Skeletal muscle cell (primary cell): ENCODE measurements around the gene NOL3.
A peak's percentile ranks its signal among the peaks of the same experiment; 100 is the strongest.

Experiments
- DNase-seq: peaks from one replicate; pipeline ENCODE4 v3.0.0-alpha.2; 2010; ENCODE audit warnings: low read depth
- H3K4me3 ChIP-seq: 2 replicates; pipeline ENCODE4 v1.5.1; 2011; ENCODE audit warnings: low read depth, mild to moderate bottlenecking, control low read depth, low read length, moderate library complexity

Gene NOL3

DNA sequence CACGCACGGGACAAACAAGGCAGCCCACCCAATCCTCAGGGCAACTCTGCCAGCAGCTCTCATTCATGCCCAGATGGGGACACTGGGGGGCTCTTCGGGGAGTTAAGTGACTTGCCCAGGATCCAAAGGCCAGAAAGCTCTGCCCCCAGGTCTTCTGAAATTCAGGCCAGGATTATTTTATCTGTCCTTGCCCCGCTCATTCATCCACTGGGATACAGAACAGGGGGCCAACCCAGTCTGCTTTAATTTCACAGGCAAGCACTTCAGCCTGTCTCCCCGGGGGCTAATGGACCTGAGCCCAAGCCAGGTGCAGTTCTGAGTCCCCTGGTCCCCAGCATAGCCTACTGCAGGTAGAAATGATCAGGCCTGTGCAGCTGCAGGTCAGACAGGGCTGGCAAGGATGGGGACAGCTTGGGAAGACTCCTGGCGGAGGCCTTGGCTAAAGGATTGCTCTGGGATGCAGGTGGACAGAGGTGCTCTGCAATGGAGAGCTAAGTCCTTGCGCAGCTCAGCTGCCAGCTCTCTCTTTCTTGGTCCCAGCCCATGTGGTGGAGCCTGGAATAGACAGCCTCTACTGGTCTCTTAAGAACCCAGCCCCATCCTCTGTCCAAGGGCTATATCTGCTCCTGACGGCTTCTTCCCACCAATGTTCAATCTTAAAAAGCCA is 18.8 kb upstream of the NOL3 start:
- peak overlapping the region; percentile 67 for H3K4me3 ChIP-seq

DNA sequence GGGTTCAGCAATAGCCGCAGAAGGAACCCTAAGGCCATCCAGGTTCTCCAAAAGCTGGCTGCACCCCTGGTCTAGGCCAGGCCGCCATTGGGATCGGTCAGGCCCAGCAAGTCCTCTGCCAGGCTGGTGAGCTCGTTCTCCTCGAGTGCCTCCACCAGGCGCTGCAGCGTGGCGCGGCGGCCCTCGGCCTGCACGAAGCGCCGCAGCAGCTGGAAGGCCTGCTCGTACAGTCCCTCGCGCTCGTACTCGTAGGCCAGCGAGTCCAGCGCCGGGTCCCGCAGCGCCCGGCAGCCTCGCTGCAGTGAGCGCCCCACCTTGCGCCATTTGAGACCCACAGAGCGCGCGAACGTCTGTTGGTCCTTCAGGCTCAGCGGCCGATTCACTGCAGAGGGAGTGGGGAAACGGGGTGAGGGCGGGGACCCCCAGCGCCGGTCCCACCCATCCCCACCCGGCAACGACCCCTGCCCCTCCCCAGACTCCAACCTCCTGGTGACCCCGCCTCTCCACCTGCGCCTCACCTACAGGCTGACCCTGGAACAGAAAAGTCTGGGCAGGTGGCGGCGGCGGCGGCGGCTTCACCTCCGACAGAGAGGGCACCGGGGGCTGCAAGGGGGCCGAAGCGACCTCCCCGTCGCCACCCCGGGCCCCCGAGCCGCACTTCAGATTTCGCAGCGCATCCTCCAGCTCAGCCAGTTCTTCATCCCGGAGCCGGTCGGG is 15.6 kb upstream of the NOL3 start:
- no peak overlapping the region for H3K4me3 ChIP-seq
- no peak for DNase-seq

More for the DNA sequence above, 18.8 kb upstream of the NOL3 start:
- DNase-seq = no peak

DNA sequence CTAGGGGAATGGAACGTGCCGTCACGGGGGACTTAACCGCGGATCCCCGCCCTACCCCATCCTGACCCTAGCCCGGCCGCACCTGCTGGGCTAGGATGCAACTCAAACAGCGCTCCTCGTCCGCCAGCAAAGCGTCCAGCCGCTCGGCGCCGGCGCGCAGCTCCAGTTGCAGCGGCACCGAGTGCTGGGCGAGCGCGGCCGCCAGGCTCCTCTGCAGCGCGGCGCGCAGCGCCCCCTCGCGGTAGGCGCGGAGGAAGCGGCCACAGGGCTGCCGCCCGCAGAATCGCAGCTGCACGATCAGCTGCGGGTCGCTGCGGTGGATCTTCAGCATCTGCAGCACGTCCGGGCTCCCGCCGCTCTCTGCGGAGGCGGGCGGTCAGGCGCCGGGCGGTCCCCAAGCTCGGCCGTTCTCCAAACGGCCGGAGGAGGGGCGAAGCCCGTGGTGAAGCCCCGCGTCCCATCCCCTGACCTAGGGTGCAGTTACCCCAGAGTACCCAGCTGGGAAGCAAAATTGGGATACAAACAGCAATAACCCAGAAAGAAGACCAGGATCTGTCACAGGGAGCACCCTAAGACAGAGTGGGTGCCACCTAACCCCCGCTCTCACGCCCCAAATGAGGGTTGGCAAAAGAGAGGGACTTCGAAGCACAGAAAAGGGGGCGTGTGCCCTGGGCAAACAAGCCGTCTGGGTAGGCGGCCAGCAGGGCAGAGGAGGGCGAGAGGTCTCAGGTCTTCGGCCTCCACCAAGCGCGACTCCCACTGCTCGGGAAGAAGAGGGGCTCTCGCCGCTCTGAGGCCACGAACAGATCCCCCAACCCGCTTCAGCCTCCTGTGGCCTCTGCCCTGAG is 14.8 kb upstream of the NOL3 start:
- DNase-seq = no peak
- H3K4me3 ChIP-seq = no peak overlapping the region

DNA sequence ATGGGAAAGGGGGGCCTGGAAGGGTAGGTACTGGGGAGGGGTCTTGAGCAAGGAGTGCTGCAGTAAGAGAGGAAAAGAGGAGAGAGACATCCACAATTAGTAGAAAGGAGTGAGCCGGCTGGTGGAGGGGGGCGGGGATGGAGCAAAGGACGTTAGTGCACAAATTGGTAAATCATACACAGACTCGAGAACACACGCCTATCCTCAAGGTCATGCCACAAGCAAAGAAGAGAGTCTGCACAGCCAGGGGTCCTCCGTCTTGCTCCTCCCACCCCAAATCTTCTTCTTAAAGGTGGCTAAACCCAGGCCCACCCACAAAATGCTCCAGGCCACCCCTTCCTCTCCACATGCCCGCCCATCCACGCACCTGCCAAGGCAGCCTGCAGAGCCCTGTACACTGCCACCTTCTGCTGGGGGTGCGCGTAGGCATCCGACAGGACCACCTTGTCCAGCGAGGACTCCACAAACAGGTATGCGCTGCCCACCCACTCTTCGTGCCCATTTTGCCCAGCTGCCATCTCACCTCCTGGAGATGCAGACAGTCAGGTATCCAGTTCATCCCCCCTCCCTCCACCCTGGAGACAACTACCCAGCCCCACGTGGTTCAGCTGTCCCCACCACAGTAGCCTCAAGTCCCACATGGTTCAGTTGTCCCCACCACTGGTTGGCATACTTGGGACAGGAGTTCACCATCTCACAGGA is 14.0 kb upstream of the NOL3 start:
- H3K4me3 ChIP-seq = no peak overlapping the region
- no peak for DNase-seq

DNA sequence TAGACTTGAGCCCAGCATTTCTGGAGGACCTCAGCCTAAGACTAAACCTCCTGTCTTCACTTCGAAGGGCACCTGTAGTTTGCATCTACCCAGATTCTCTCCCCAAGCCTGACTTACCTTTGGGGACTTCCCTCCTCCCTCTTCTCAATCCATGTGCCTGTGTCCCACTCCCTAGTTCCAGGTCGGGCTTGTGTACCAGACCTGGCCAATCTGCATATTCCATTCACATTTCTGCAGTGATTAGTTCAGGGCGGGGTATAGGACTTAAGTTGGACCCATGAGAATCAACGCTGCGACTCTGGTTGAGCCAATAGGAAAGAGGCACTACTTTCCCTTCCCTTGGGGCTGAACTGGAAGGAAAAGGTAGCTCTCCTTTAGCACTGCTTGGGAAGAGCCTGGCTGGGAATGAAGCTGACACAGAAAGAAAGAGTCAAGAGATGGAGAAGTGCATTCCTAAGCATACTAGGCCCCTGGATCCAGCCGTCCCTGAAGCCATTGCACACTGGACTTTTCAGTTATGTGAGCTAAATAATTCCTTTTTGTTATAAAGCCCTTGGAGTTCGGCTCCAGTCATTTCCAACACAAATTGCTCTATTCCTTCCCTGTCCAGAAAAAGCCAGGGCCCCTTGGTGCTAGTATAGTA is 13.1 kb upstream of the NOL3 start:
- DNase-seq = no peak
- no peak overlapping the region for H3K4me3 ChIP-seq

DNA sequence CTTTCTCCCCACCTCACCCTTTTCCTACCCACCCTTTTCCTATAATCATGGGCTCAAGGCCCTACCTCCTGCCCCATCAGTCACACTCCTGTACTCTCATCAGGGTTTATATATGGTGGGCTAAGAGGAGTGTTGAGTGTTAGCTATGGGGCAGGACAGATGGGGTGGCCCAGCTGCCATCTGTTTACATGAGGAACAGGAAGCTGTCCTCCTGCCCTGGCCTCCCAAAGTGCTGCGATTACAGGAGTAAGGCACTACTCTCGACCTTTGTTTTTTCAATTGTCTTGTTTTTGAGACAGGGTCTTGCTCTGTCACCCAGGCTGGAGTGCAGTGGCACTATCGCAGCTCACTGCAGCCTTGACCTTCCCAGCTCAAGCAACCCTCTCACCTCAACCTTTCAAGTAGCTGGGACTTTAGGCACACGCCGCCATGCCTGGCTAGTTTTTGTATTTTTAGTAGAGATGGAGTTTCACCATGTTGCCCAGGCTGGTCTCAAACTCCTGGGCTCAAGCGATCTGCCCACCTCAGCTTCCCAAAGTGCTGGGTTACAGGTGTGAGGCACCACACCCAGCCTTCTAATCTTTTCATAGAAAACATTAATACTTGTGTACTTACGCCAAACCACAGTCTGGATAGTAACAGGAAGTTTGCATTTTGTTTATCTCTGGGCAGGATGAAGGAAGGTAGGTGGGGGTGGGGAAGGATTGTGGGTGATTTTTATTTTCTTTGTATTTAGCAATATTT is 12.3 kb upstream of the NOL3 start:
- DNase-seq = no peak
- no peak overlapping the region for H3K4me3 ChIP-seq

DNA sequence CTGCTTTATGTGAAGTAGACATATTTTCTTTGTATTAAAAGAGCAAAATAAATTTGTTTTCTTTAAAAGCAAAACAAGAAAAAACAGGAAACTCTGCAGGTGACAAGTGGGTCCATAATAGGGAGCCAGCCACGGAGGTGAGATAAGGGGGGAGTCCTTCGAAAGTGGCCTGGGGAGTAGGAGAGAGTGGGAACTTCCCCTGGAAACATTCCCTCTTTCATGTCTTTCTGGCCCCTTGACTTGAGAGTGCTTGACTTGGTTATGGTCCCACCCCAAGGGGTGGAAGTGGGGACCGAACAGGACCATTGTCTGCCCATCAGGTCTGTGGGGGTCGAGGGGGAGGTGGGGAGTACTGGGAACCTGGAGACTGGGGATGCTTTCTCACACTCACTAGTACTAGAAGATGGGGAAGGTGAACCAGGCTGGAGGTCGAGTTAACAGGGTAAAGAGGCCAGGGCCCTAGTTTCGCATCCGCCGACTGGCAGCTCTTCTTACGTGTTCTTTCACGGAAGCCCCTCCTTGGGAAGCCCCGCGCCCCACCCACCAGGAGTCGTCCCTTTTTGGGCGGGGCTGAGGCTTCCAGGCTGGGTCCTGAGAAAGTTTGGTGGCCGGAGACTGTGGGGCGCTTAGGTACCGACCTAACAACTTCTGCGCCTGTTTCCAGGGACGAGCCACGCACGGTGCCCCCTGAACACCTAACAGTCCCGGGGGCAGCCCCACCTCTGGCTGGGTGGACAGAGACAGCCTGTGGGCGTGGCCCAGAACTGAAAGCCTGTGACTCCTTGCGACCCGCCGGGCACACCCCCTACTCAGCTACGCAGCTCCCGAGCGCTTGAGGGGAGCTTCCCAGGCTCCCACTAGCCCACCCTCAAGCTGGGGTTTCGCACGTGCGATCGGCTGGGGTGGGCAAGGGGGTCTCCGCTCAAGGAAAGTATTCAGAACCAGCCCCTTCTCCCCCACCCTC is 11.4 kb upstream of the NOL3 start:
- H3K4me3 ChIP-seq = peak overlapping the region; percentile 66
- no peak for DNase-seq

DNA sequence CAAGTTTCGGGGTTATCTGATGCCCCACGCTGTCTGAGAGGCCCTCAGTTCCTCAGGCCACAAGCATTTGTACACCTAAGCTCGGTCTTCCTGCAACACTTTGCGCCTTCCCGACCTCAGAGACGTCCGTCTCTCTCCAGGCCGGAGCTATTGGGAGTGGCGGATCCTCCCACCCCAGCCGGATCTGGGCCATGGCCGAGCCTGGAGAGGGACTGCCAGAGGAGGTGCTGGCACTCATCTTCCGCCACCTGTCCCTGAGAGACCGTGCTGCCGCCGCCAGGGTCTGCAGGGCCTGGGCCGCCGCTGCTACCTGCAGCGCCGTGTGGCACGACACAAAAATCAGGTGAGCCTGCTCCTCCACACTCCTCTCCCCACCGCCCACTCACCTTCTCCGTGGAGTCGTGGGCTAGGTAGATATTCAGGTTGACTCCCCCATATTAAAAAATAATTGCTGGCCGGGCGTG is 8.7 kb upstream of the NOL3 start:
- DNase-seq = no peak
- H3K4me3 ChIP-seq = peak overlapping the region; percentile 66

DNA sequence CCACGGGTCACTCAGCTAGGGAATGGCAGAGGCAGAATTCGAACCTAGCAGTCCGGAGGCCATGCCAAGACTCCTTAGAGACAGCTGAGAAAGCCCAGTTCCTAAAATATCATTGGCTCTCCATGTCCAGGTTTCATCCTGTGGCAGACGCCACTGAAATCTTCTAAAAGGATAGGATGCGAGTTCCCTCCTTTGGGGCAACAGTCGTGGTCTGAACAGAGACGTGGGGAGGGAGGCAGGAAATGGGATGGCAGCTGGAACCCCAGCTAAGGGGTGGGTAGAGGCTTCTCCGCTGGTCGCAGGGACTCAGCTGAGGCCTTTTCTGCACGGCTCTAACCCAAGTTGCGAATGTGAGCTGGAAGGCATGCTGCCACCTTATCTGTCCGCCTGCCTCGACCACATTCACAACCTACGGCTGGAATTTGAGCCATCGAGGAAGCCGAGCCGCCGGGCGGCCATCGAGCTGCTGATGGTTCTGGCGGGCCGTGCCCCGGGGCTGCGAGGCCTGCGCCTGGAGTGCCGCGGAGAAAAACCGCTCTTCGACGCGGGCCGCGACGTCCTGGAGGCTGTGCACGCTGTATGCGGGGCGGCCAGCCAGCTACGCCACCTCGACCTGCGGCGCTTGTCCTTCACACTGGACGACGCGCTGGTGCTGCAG is 7.7 kb upstream of the NOL3 start:
- no peak for DNase-seq
- H3K4me3 ChIP-seq = no peak overlapping the region

DNA sequence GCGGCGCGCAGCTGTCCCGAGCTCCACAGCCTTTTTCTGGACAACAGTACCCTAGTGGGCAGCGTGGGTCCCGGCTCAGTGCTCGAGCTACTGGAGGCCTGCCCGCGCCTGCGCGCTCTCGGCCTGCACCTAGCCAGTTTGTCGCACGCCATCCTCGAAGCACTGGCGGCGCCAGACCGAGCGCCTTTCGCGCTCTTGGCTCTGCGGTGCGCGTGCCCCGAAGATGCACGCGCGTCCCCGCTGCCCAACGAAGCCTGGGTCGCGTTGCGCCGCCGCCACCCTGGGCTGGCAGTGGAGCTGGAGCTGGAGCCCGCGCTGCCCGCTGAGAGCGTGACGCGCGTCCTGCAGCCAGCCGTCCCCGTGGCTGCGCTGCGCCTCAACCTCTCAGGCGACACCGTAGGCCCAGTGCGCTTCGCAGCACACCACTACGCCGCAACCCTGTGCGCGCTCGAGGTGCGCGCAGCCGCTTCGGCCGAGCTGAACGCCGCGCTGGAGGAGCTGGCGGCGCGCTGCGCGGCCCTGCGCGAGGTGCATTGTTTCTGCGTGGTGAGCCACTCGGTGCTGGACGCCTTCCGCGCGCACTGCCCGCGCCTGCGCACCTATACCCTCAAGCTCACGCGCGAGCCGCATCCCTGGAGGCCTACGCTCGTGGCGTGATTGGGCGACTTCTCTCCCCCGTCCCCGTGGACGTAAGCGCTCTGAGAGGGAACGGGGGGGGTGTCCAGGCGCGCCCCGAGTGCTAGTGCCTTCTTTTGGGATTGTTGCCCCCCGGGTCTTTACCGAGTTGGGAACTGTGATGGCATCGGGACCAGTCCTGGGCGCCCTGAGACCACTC is 7.0 kb upstream of the NOL3 start:
- no peak for DNase-seq
- H3K4me3 ChIP-seq = peak overlapping the region; percentile 36

DNA sequence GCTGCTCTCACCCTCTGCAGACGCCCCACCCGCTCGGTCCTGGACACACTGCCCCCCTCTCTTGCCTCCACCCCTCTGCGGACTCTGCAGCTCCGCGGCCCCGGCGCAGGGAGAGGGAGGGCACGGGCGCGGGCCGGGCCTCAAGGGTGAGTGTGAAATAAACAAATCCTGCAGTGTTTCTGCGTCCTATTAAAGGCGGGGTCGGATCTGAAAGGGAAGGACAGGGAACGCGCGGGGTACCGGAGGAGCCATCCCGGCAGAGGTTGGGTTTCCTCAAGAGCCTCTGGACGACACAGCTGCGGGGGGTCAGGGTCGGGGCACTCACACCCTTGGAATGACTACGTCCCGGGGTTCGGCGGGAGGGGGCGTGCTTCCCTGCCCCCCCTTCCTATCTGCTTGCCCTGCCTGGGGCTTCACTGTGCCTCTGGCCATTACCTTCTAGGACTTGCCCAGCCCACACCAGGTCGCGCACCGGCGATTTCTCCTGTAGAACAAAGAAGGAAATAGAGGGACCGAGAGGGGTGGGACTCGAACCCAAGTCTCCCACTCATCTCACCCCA is 6.3 kb upstream of the NOL3 start:
- H3K4me3 ChIP-seq = peak overlapping the region; percentile 36

DNA sequence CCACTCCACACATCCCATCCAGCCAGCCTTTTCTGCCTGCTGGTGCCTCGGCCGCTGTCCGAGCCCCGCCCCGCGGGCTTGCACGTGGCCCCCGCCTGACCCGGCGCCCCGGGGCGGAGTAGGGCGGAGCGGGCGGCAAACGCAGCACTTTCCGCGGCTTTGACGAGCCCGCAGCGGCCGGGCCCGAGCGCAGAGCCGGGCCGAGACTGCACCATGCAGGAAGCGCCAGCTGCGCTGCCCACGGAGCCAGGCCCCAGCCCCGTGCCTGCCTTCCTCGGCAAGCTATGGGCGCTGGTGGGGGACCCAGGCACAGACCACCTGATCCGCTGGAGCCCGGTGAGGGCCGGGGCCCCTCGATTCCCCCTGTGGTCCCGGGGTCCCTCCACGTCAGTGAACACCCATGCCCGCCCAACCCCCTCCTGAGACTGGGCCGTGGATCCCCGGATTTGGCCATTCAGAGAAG is 5.7 kb upstream of the NOL3 start, which contains the start of gene HSF4:
HSF4 (plus strand) TSS at position 147 of the 463 bp plus-strand sequence; CDS start at position 214, 67 bp downstream.
- no peak for DNase-seq
- peak within 1 kb of the TSS; percentile 36 for H3K4me3 ChIP-seq

More for the DNA sequence above, 6.3 kb upstream of the NOL3 start:
- DNase-seq = no peak

DNA sequence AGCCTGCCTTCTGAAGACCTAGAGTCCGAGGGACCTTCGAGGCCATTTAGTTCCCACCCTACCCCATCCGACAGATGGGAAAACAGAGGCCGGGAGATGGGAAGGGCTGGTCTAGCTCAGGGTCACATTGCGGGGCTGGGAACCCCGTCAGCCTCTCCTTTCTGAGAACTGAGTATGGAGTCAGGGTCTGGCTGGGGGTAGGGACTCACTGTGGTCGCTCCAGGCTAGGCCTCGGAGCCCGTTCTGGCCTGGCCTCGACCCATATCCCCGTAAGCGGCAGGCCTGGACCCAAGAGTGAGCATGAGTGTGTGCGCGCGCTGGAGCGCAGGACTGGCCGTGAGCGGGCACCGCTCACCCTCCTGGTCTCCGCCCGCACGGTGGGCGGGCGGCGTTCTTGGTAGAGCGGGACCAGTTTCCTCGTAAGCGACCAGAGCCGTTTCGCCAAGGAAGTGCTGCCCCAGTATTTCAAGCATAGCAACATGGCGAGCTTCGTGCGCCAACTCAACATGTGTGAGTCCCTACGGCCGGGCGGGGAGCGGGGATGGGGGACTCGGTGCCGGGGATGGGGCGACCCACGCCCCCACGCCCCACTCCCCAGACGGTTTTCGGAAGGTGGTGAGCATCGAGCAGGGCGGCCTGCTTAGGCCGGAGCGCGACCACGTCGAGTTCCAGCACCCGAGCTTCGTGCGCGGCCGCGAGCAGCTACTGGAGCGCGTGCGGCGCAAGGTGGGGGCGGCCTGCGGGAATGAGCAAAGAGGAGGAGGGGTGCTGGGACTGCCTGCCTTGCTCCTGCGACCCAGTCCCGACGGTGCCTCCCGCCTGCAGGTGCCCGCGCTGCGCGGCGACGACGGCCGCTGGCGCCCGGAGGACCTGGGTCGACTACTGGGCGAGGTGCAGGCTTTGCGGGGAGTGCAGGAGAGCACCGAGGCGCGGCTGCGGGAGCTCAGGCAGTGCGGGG is 4.9 kb upstream of the NOL3 start:
- DNase-seq = no peak
- no peak overlapping the region for H3K4me3 ChIP-seq

DNA sequence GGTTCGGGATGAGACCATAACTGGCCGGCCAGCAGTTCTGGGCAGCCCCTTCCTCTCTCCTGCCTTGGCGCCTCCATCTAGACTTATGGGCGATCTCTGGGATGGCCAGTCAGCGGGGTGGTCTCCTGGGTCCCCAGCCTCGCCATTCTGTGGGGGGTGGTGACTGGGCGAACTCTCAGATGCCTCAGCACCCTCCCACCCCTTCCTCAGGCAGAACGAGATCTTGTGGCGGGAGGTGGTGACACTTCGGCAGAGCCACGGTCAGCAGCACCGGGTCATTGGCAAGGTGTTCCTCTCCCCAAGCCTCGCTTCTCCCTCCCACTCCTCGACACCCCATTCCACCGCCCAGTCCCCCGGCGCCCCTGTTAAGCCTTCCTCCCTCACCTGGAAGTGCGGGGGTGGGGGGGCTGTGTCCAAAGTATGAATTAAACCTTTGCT is 4.2 kb upstream of the NOL3 start:
- H3K4me3 ChIP-seq = no peak overlapping the region
- DNase-seq = no peak
